Neuronal stem cell (in vitro differentiated cells): Measurements from ENCODE around the gene LINC01488.

ENCODE experiments used
- DNase-seq: peaks from one replicate; pipeline ENCODE4 v3.0.0-alpha.2; 2013; ENCODE audit warnings: low spot score
- H2AFZ ChIP-seq: one replicate; pipeline ENCODE4 v1.6.1; 2013; ENCODE audit warnings: mild to moderate bottlenecking, low read length, inconsistent platforms
- H2AK5ac ChIP-seq: 2 replicates; pipeline ENCODE4 v1.6.1; 2013; ENCODE audit warnings: low read depth, mild to moderate bottlenecking, inconsistent platforms, low read length, moderate library complexity, mixed read lengths
- H2BK120ac ChIP-seq: 2 replicates; pipeline ENCODE4 v1.6.1; 2013; ENCODE audit warnings: low read depth, mild to moderate bottlenecking, inconsistent platforms, low read length, moderate library complexity, mixed read lengths
- H2BK12ac ChIP-seq: one replicate; pipeline ENCODE4 v1.6.1; 2013; ENCODE audit warnings: low read length, inconsistent platforms
- H2BK15ac ChIP-seq: 2 replicates; pipeline ENCODE4 v1.6.1; 2013; ENCODE audit warnings: mild to moderate bottlenecking, low read length, inconsistent platforms, mixed read lengths
- H2BK5ac ChIP-seq: one replicate; pipeline ENCODE4 v1.6.1; 2013; ENCODE audit warnings: inconsistent platforms, mild to moderate bottlenecking, low read length, moderate library complexity
- H3K14ac ChIP-seq: one replicate; pipeline ENCODE4 v1.6.1; 2013; ENCODE audit warnings: low read length, inconsistent platforms
- H3K18ac ChIP-seq: 2 replicates; pipeline ENCODE4 v1.6.1; 2013; ENCODE audit warnings: low read length, inconsistent platforms
- H3K23ac ChIP-seq: 2 replicates; pipeline ENCODE4 v1.6.1; 2013; ENCODE audit warnings: low read depth, mild to moderate bottlenecking, mixed read lengths, low read length, inconsistent platforms; ENCODE audit not compliant: poor library complexity
- H3K27ac ChIP-seq: replicated peaks from 3 replicates; pipeline ENCODE4 v1.5.1; 2013; ENCODE audit warnings: low read length, inconsistent platforms
- H3K27me3 ChIP-seq, 3 experiments: 2 replicates each; pipeline ENCODE4 v1.6.1; 2013; ENCODE audit warnings: low read length in 3 of 3, mild to moderate bottlenecking in 2 of 3, inconsistent platforms in 1 of 3, low read depth in 1 of 3, mixed read lengths in 1 of 3, moderate library complexity in 1 of 3; ENCODE audit not compliant: control insufficient read depth in 3 of 3, insufficient read depth in 3 of 3
- H3K36me3 ChIP-seq, 2 donors: replicated peaks in 1 of 2; 2 replicates each; pipeline ENCODE4 v1.6.1; 2013; ENCODE audit warnings: low read length in 2 of 2; ENCODE audit not compliant: control insufficient read depth in 2 of 2, insufficient read depth in 2 of 2
- H3K4ac ChIP-seq: 2 replicates; pipeline ENCODE4 v1.6.1; 2013; ENCODE audit warnings: inconsistent platforms, mild to moderate bottlenecking, low read length, moderate library complexity
- H3K4me1 ChIP-seq, 2 donors: 1 replicate in 1 of 2; 2 replicates in 1 of 2; pipeline ENCODE4 v1.6.1; 2013; ENCODE audit warnings: low read length in 2 of 2, low read depth in 1 of 2; ENCODE audit not compliant: control insufficient read depth in 2 of 2, insufficient read depth in 1 of 2
- H3K4me2 ChIP-seq: one replicate; pipeline ENCODE4 v1.6.1; 2013; ENCODE audit warnings: mild to moderate bottlenecking, low read length, inconsistent platforms; ENCODE audit not compliant: insufficient read depth, poor library complexity, severe bottlenecking
- H3K4me3 ChIP-seq, 2 donors: 2 replicates each; pipeline ENCODE4 v1.5.1; 2013; ENCODE audit warnings: low read length in 2 of 2, mild to moderate bottlenecking in 2 of 2, inconsistent platforms in 1 of 2, moderate library complexity in 1 of 2
- H3K79me1 ChIP-seq: one replicate; pipeline ENCODE4 v1.6.1; 2013; ENCODE audit warnings: low read depth, mild to moderate bottlenecking, inconsistent platforms, low read length, moderate library complexity
- H3K9ac ChIP-seq: one replicate; pipeline ENCODE4 v1.6.1; 2013; ENCODE audit warnings: mild to moderate bottlenecking, low read depth, low read length, inconsistent platforms; ENCODE audit not compliant: poor library complexity
- H3K9me3 ChIP-seq, 2 donors: replicated peaks in 1 of 2; 2 replicates each; pipeline versions ENCODE3 to v1.6.1; 2013; ENCODE audit warnings: low read length in 2 of 2, mild to moderate bottlenecking in 2 of 2, inconsistent platforms in 1 of 2, low read depth in 1 of 2, mixed read lengths in 1 of 2, moderate library complexity in 1 of 2; ENCODE audit not compliant: control insufficient read depth in 2 of 2, insufficient read depth in 1 of 2
- H4K8ac ChIP-seq: one replicate; pipeline ENCODE4 v1.6.1; 2013; ENCODE audit warnings: low read depth, mild to moderate bottlenecking, inconsistent platforms, low read length, moderate library complexity
- H4K91ac ChIP-seq: one replicate; pipeline ENCODE4 v1.6.1; 2013; ENCODE audit warnings: low read length, low read depth, mild to moderate bottlenecking, inconsistent platforms; ENCODE audit not compliant: poor library complexity
- WGBS, 2 donors: extraction: QIAGEN DNeasy Blood & Tissue Kit; methylation state at CpG; one replicate each; pipeline ENCODE4 v1.1.7; 2013; ENCODE audit warnings: missing lambda C conversion rate in 2 of 2, mixed read lengths in 1 of 2; ENCODE audit not compliant: insufficient read length in 2 of 2, insufficient replicate concordance in 1 of 2; ENCODE audit errors: extremely low coverage in 2 of 2; 5-methylcytosine and 5-hydroxymethylcytosine counted together

LINC01488 gene

DNA sequence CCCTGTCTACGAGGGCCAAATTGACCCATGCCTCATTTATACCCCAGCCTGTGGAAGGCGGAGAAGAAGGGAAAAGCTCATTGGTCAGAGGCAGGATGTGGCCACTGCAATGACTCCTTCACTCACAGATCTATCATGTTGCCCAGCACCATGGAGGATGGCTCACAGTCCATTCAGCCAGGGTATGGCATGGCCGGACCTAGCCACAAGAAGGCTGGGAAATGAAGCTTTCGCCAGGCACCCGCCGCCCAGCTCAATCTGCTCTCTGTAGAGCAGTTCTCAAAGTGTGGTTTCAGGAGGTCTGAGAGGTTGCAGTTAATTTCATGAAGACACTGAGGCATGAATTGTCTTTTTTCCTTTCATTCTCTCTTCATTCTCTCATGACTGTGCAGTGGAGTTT is 40.6 kb upstream of the LINC01488 start:
- Histone ChIP-seq H3K9me3 (no peaks in the 10 kb centered on the region), H3K79me1 (no peaks in the 10 kb centered on the region), H3K18ac (peak overlapping the region; percentile 22), H4K8ac (no peak overlapping the region), H2BK15ac (no peak overlapping the region), H3K14ac (no peak overlapping the region), H3K4me2 (no peak overlapping the region), H2BK120ac (no peak overlapping the region), H3K4me3 (no peak overlapping the region), H3K9ac (no peak overlapping the region), H2AFZ (no peak overlapping the region), H3K4me1 (peaks cover 19 to 57% of the 10 kb centered on the region in 2 donors), H3K36me3 (no peaks in the 10 kb centered on the region), H3K23ac (no peak overlapping the region), H3K27me3 (no peaks in the 10 kb centered on the region), H2BK5ac (no peak overlapping the region), H2BK12ac (no peak overlapping the region), H4K91ac (no peak overlapping the region), H2AK5ac (peak overlapping the region; percentile 33), H3K27ac (no peak overlapping the region), H3K4ac (no peak overlapping the region)
- no CpG with 5 or more reads among the region's 6 CpGs for WGBS, 2 donors
- DNase-seq = no peak

DNA sequence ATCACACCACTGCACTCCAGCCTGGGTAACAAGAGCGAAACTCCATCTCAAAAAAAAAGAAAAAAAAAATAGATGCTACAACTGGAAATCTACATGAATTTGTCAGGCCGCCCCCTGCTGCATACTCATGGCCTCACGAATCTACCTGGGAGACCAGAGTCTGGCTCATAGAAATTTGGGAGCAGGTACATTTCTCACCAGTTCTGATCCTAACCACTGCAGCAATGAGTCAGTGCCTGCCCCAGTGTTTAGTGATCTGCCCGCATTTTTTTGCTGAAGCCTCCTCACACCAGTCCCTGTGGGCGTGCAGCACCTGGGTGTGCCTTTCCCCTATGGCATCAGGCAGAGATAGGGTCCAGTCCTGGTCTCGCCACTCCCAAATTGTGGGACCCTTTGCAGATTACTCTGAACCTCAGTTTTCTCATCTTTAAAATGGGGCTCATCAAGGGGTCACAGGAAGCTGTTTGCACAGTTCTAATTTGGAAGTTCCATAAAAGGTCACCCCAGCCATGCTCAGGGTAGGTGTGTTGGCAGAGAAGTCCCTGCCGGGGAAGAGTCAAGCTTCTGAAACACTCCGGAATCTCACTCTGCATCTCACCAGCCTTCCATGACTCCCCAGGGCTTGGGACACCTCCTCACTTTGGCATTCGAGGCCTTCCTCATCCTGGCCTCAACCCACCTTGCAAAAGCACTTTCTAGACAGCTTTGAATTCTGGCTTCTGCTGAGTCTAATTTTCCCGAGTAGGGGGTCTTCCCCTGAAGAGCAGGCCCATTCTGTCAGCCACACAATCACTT is 39.3 kb upstream of the LINC01488 start:
- H3K27me3 ChIP-seq = no peaks in the 10 kb centered on the region
- WGBS, 2 donors = no CpG with 5 or more reads among the region's 10 CpGs

GRCh38 chr11:69442807-69443137 is 38.7 kb upstream of the LINC01488 start:
- Histone ChIP-seq H4K91ac (peak overlapping the region; percentile 67), H3K9ac (no peak overlapping the region), H2BK12ac (peak overlapping the region; percentile 7), H2BK15ac (no peak overlapping the region), H3K23ac (no peak overlapping the region), H3K9me3 (no peaks in the 10 kb centered on the region), H4K8ac (no peak overlapping the region), H3K4me3 (peak overlapping the region in 1 of 2 donors; percentile 29), H2AFZ (peak overlapping the region; percentile 93), H3K79me1 (no peaks in the 10 kb centered on the region), H3K18ac (peak overlapping the region; percentile 31), H2BK5ac (no peak overlapping the region), H3K36me3 (no peaks in the 10 kb centered on the region), H2BK120ac (no peak overlapping the region), H3K14ac (no peak overlapping the region), H3K27ac (peak overlapping the region; percentile 58), H3K27me3 (no peaks in the 10 kb centered on the region), H3K4me2 (peak overlapping the region; percentile 54), H2AK5ac (peak overlapping the region; percentile 22), H3K4me1 (peaks cover 16 to 39% of the 10 kb centered on the region in 2 donors), H3K4ac (no peak overlapping the region)
- WGBS, 2 donors = no CpG with 5 or more reads among the region's 10 CpGs
- DNase-seq = no peak

More for the DNA sequence above, 39.3 kb upstream of the LINC01488 start:
- H3K4me1 ChIP-seq = peaks cover 19 to 44% of the 10 kb centered on the region in 2 donors
- H2BK5ac ChIP-seq = no peak overlapping the region
- H4K8ac ChIP-seq = no peak overlapping the region
- no peak overlapping the region for H3K14ac ChIP-seq
- no peak overlapping the region for H2BK120ac ChIP-seq
- H3K36me3 ChIP-seq = no peaks in the 10 kb centered on the region
- H3K4ac ChIP-seq = no peak overlapping the region
- no peak overlapping the region for H2BK15ac ChIP-seq
- H4K91ac ChIP-seq = no peak overlapping the region
- H3K79me1 ChIP-seq = no peaks in the 10 kb centered on the region
- no peak overlapping the region for H3K4me2 ChIP-seq
- H3K27ac ChIP-seq = peak overlapping the region; percentile 58
- H3K18ac ChIP-seq = peak overlapping the region; percentile 31
- no peak overlapping the region for H3K23ac ChIP-seq
- no peaks in the 10 kb centered on the region for H3K9me3 ChIP-seq
- H2AK5ac ChIP-seq = peak overlapping the region; percentile 22
- H2AFZ ChIP-seq = peak overlapping the region; percentile 93
- no peak for DNase-seq
- no peak overlapping the region for H3K4me3 ChIP-seq
- H3K9ac ChIP-seq = no peak overlapping the region
- H2BK12ac ChIP-seq = peak overlapping the region; percentile 7

- Histone ChIP-seq H3K18ac (peak overlapping the region; percentile 98), H3K27ac (peak overlapping the region; percentile 62), H3K4me2 (peak overlapping the region; percentile 60), H3K9me3 (no peaks in the 10 kb centered on the region), H3K14ac (no peak overlapping the region), H2BK5ac (no peak overlapping the region), H3K4me3 (peak overlapping the region in 1 of 2 donors; percentile 46), H2BK15ac (no peak overlapping the region), H3K36me3 (no peaks in the 10 kb centered on the region), H4K91ac (peak overlapping the region; percentile 67), H3K27me3 (no peaks in the 10 kb centered on the region), H2BK12ac (peak overlapping the region; percentile 89), H2AK5ac (peak overlapping the region; percentile 22), H3K9ac (peak overlapping the region; percentile 79), H4K8ac (no peak overlapping the region), H3K23ac (no peak overlapping the region), H3K79me1 (no peaks in the 10 kb centered on the region), H3K4ac (no peak overlapping the region), H3K4me1 (peaks cover 11 to 33% of the 10 kb centered on the region in 2 donors), H2AFZ (peak overlapping the region; percentile 93), H2BK120ac (peak overlapping the region; percentile 7)
- WGBS, 2 donors = no CpG with 5 or more reads among the region's 48 CpGs
- DNase-seq = peak; percentile 91
Measured at GRCh38 chr11:69443138-69443967, 38.1 kb upstream of the LINC01488 start.
